ENCODE measurements around the gene TSPAN15.
"Not testable (repeated sequence)": the region's sequence is repeated elsewhere in the genome, so short reads cannot be mapped to it uniquely, and the experiment has no call there.

TSPAN15 gene

GRCh38 chr10:69488149-69488844 is 37.0 kb downstream of the TSPAN15 start:
- not testable (repeated sequence) for DNase-seq (ENCODE audit: low spot score)

GRCh38 chr10:69488856-69489255 is 37.6 kb downstream of the TSPAN15 start:
- DNase-seq (ENCODE audit: low spot score) = not testable (repeated sequence)

- DNase-seq (ENCODE audit: low spot score) = no peak
These were observed 38.3 kb downstream of the TSPAN15 start for GRCh38 chr10:69489506-69490090.

- DNase-seq (ENCODE audit: low spot score) = no peak
These were observed 39.6 kb downstream of the TSPAN15 start for GRCh38 chr10:69490876-69491275.

- DNase-seq (ENCODE audit: low spot score) = no peak
These were observed 40.3 kb downstream of the TSPAN15 start for GRCh38 chr10:69491611-69492010.

GRCh38 chr10:69492091-69492745 is 41.0 kb downstream of the TSPAN15 start:
- DNase-seq (ENCODE audit: low spot score) = no peak

GRCh38 chr10:69492746-69493462 is 41.6 kb downstream of the TSPAN15 start:
- DNase-seq (ENCODE audit: low spot score) = no peak

GRCh38 chr10:69494626-69495558 is 43.6 kb downstream of the TSPAN15 start:
- DNase-seq (ENCODE audit: low spot score) = no peak

GRCh38 chr10:69495666-69496065 is 44.4 kb downstream of the TSPAN15 start:
- DNase-seq (ENCODE audit: low spot score) = no peak

- DNase-seq (ENCODE audit: low spot score) = no peak
These were observed 45.3 kb downstream of the TSPAN15 start for GRCh38 chr10:69496352-69497230.

GRCh38 chr10:69497231-69497561 is 45.9 kb downstream of the TSPAN15 start:
- no peak for DNase-seq (ENCODE audit: low spot score)

- DNase-seq (ENCODE audit: low spot score) = no peak
These were observed 46.5 kb downstream of the TSPAN15 start for GRCh38 chr10:69497611-69498390.

GRCh38 chr10:69498711-69499471 is 47.6 kb downstream of the TSPAN15 start:
- DNase-seq (ENCODE audit: low spot score) = no peak

GRCh38 chr10:69499726-69500689 is 48.7 kb downstream of the TSPAN15 start:
- DNase-seq (ENCODE audit: low spot score) = no peak

GRCh38 chr10:69500864-69501468 is 49.7 kb downstream of the TSPAN15 start:
- no peak for DNase-seq (ENCODE audit: low spot score)

GRCh38 chr10:69501657-69502056 is 50.4 kb downstream of the TSPAN15 start:
- DNase-seq (ENCODE audit: low spot score) = no peak

GRCh38 chr10:69502589-69502988 is 51.3 kb downstream of the TSPAN15 start:
- no peak for DNase-seq (ENCODE audit: low spot score)
